Ascending aorta (tissue), 2 donors: Measurements from ENCODE around the gene DYNC1LI2. TPM values are rescaled to one million over a fixed set of nuclear protein-coding genes. Genes with fewer than 3 reads are reported as not detected.

Experiments
- DNase-seq, 2 donors: peaks; one replicate each; pipeline ENCODE4 v3.0.0-alpha.2; 2019; ENCODE audit warnings: low spot score in 2 of 2
- H3K27ac ChIP-seq, 2 donors: fragments of 200-600 bp; sonication (generic); one replicate each; pipeline ENCODE4 v1.5.1; 2016 to 2017; ENCODE audit warnings: mild to moderate bottlenecking in 1 of 2
- H3K27me3 ChIP-seq: fragments of 200-600 bp; sonication (generic); one replicate; pipeline ENCODE4 v1.5.1; 2017
- H3K36me3 ChIP-seq, 2 donors: fragments of 200-600 bp; sonication (generic); one replicate each; pipeline ENCODE4 v1.5.1; 2016
- H3K4me1 ChIP-seq, 2 donors: fragments of 200-600 bp; sonication (generic); one replicate each; pipeline ENCODE4 v1.5.1; 2016 to 2017; ENCODE audit warnings: mild to moderate bottlenecking in 1 of 2
- H3K4me3 ChIP-seq, 2 donors: fragments of 200-600 bp; sonication (generic); one replicate each; pipeline ENCODE4 v1.5.1; 2016 to 2017; ENCODE audit warnings: mild to moderate bottlenecking in 1 of 2
- H3K9me3 ChIP-seq, 2 donors: fragments of 200-600 bp; sonication (generic); one replicate each; pipeline ENCODE4 v1.5.1; 2016
- CTCF ChIP-seq, 3 experiments: fragments of 200-600 bp in 2 of 3; fragments of 450-650 bp in 1 of 3; sonication (generic) in 2 of 3; IDR thresholded peaks; one replicate each; pipeline ENCODE4 v1.5.1; 2016 to 2019; ENCODE audit warnings: antibody characterized with exemption in 3 of 3, mild to moderate bottlenecking in 1 of 3, moderate library complexity in 1 of 3
- intact Hi-C: fragments of 100-400 bp; cut with DNase I; formaldehyde crosslinking; loops from one replicate; pipeline ENCODE4 v1.15.1; 2023
- total RNA-seq: library from RNA; depleted of rRNA; stranded (reverse); fragments of >200 nt; gene quantifications from one replicate; pipeline ENCODE4 v1.1.0, GENCODE V29; 2016

Gene DYNC1LI2
- total RNA-seq, 1 donor from 2014 or later: 99.7 TPM

GRCh38 chr16:66714062-66714461, 37.3 kb downstream of the DYNC1LI2 start:
- intact Hi-C loops: no loop called here
- peaks cover 7 to 12% of the 10 kb centered on the region in 2 donors for H3K36me3 ChIP-seq
- H3K27me3 ChIP-seq: no peaks in the 10 kb centered on the region
- no peak for DNase-seq
- H3K27ac ChIP-seq: no peak overlapping the region
- no peaks in the 10 kb centered on the region for H3K9me3 ChIP-seq
- no peak overlapping the region for H3K4me3 ChIP-seq
- peaks cover 0 to 2% of the 10 kb centered on the region in 2 donors for H3K4me1 ChIP-seq
- TF ChIP-seq CTCF (IDR thresholded peaks at IDR 0.05): no peak

DNA sequence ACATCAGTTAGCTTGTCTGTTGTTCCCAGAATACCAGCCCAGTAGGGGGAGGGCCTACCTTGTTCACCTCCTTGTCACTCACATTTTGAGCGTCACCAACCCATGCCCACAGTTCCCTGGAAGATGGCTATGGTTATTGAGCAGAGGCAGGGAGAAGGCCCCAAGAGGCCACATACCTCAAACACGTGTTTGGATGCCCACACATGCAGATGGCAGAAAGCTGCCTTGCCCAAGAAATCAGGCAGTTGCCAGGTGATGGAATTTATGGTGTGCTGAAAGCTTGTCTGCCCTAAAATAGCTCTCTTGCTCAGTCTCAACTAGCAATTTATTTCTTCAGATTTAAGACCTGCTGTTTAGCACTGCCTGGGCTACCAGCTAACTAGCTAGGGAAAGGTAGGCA, 38.3 kb downstream of the DYNC1LI2 start:
- Histone ChIP-seq H3K27me3 (no peaks in the 10 kb centered on the region), H3K36me3 (peaks cover 0 to 3% of the 10 kb centered on the region in 2 donors), H3K27ac (no peak overlapping the region), H3K9me3 (no peaks in the 10 kb centered on the region), H3K4me1 (peaks cover 0 to 2% of the 10 kb centered on the region in 2 donors), H3K4me3 (no peak overlapping the region)
- no peak for TF ChIP-seq CTCF (IDR thresholded peaks at IDR 0.05)
- no peak for DNase-seq
- intact Hi-C loops: no loop called here

DNA sequence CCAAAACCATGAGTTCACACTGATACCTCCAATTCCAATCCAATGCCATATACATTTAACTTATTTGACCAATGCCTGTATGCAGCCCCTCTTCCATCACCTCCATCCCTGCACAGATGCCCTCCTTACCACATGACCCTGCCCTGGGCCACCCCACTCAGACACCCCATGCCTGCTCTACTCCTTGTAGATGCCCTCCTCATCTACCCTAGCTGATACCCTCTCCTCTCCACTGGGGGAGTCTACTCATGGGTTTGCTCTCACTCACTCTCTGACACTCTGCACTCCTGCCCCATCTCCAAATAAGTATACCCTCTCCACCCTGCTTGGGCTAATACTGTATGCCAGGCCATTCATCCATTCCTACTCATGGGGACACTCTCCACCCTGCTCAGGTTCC, 38.9 kb downstream of the DYNC1LI2 start:
- H3K4me3 ChIP-seq: no peak overlapping the region
- TF ChIP-seq CTCF (IDR thresholded peaks at IDR 0.05): no peak
- H3K4me1 ChIP-seq: peaks cover 0 to 2% of the 10 kb centered on the region in 2 donors
- H3K27me3 ChIP-seq: no peaks in the 10 kb centered on the region
- H3K36me3 ChIP-seq: peaks cover 0 to 3% of the 10 kb centered on the region in 2 donors
- intact Hi-C loops: no loop called here
- no peak for DNase-seq
- no peak overlapping the region for H3K27ac ChIP-seq
- no peaks in the 10 kb centered on the region for H3K9me3 ChIP-seq

DNA sequence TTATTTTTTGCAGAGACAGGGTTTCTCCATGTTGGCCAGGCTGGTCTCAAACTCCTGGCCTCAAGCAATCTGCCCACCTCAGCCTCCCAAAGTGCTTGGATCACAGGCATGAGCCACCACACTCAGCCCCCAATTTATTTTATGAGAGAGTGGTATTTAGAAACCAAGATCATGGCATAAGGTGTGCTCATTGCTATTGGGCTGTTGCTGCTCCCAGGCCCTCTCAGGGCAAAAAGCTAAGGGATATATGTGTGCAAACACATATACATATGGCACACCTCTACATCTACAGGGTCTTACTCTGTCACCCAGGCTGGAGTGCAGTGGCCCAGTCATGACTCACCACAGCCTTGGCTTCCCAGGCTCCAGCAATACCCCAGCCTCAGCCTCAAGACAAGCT, 39.8 kb downstream of the DYNC1LI2 start:
- Histone ChIP-seq H3K9me3 (no peaks in the 10 kb centered on the region), H3K27me3 (no peaks in the 10 kb centered on the region), H3K4me3 (no peak overlapping the region), H3K27ac (no peak overlapping the region), H3K4me1 (peaks cover 0 to 4% of the 10 kb centered on the region in 2 donors), H3K36me3 (no peaks in the 10 kb centered on the region)
- DNase-seq: no peak
- no peak for TF ChIP-seq CTCF (IDR thresholded peaks at IDR 0.05)
- intact Hi-C loops: no loop called here

- peak overlapping the region; percentile 75 to 76 for H3K27ac ChIP-seq
- H3K4me3 ChIP-seq: no peak overlapping the region
- H3K4me1 ChIP-seq: peaks cover 9 to 13% of the 10 kb centered on the region in 2 donors
- intact Hi-C loops: no loop called here
- no peak for DNase-seq
- no peaks in the 10 kb centered on the region for H3K9me3 ChIP-seq
- H3K27me3 ChIP-seq: no peaks in the 10 kb centered on the region
- TF ChIP-seq CTCF (IDR thresholded peaks at IDR 0.05): no peak
- H3K36me3 ChIP-seq: no peaks in the 10 kb centered on the region
Observed at GRCh38 chr16:66706506-66706880, 44.9 kb downstream of the DYNC1LI2 start.
